ENCODE measurements around the gene ROBO4. TPM values are rescaled to one million over a fixed set of nuclear protein-coding genes. Genes with fewer than 3 reads are reported as not detected.

ROBO4 gene
- total RNA-seq, 1 donor, result 3.3 TPM

GRCh38 chr11:124875943-124876817 is 21.5 kb downstream of the ROBO4 start:
- DNase-seq (ENCODE audit: low read depth), result peak; percentile 96
- H3K4me3 ChIP-seq (ENCODE audit: low read depth, low read length), result peak overlapping the region; percentile 71
- peak; percentile 68 for TF ChIP-seq CTCF (IDR thresholded peaks at IDR 0.05; ENCODE audit: insufficient read depth, low read length)

- no peak for DNase-seq (ENCODE audit: low read depth)
- H3K4me3 ChIP-seq (ENCODE audit: low read depth, low read length), result peak overlapping the region; percentile 71
- TF ChIP-seq CTCF (IDR thresholded peaks at IDR 0.05; ENCODE audit: insufficient read depth, low read length), result no peak
Measured at GRCh38 chr11:124875401-124875800, 22.3 kb downstream of the ROBO4 start.

- TF ChIP-seq CTCF (IDR thresholded peaks at IDR 0.05; ENCODE audit: insufficient read depth, low read length), result no peak
- DNase-seq (ENCODE audit: low read depth), result no peak
- no peak overlapping the region for H3K4me3 ChIP-seq (ENCODE audit: low read depth, low read length)
Measured at GRCh38 chr11:124874571-124875255, 23.0 kb downstream of the ROBO4 start.

- no peak for DNase-seq (ENCODE audit: low read depth)
- no peak for TF ChIP-seq CTCF (IDR thresholded peaks at IDR 0.05; ENCODE audit: insufficient read depth, low read length)
- H3K4me3 ChIP-seq (ENCODE audit: low read depth, low read length), result no peak overlapping the region
Measured at GRCh38 chr11:124873951-124874350, 23.7 kb downstream of the ROBO4 start.

- TF ChIP-seq CTCF (IDR thresholded peaks at IDR 0.05; ENCODE audit: insufficient read depth, low read length), result no peak
- no peak for DNase-seq (ENCODE audit: low read depth)
- H3K4me3 ChIP-seq (ENCODE audit: low read depth, low read length), result no peak overlapping the region
Measured at GRCh38 chr11:124872741-124873140, 24.9 kb downstream of the ROBO4 start.

- no peak for DNase-seq (ENCODE audit: low read depth)
- H3K4me3 ChIP-seq (ENCODE audit: low read depth, low read length), result no peak overlapping the region
- TF ChIP-seq CTCF (IDR thresholded peaks at IDR 0.05; ENCODE audit: insufficient read depth, low read length), result no peak
Measured at GRCh38 chr11:124872280-124872679, 25.4 kb downstream of the ROBO4 start.

Measured in fibroblast of the aortic adventitia (primary cell).